DMS79 (cell line): Measurements from ENCODE around the gene SERPINA4.

Experiments used
- DNase-seq: peaks from one replicate; lab custom pipeline; 2025; lab: John Stamatoyannopoulos, UW

Gene SERPINA4

GRCh38 chr14:94560751-94561655 lies at the start of gene SERPINA4:
TSS of gene SERPINA4 (plus strand) at chr14:94561442. CDS start at chr14:94563483, 2,041 bp downstream.
- DNase-seq, result no peak

- DNase-seq, result no peak
Measured at GRCh38 chr14:94514351-94514750, 46.9 kb upstream of the SERPINA4 start.

DNA sequence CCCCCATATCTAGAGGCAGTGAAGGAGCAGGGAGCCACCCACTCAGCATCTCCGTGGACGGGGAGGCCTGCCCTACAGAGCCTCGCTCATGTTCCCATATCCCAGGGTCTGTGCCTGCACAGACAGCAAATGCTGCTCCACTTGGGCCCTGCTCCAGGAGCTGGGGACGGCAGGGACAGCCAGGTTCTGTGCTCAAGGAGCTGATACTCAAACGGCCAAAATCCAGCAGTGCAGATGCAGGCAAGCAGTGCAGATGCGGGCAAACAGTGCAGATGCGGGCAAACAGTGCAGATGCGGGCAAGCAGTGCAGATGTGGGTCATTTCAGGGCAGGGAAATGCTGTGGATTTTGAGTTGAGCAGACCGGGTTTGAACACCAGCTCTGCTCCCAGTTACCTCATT lies 45.8 kb upstream of the SERPINA4 start:
- DNase-seq, result no peak

- no peak for DNase-seq
Measured at GRCh38 chr14:94515856-94516255, 45.4 kb upstream of the SERPINA4 start.

DNA sequence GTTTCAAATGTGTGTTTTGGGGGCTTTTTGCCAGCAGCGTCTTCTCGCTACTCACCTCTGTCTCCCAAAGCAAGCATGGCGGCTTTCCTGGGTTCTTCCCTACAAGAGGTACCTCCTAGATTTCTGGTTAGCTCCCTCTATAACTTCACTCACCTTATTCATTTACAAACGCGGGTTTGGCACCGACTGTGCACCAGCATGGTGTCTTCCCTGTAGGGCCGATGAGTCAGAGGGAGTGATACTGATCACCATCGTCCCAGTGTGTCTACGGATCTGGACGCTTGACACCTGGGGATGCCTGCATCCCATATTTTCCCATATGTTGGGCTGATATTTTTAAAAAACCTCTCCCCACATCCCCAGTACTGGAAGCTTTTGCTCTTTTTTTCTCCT lies 44.0 kb upstream of the SERPINA4 start:
- DNase-seq, result no peak

DNA sequence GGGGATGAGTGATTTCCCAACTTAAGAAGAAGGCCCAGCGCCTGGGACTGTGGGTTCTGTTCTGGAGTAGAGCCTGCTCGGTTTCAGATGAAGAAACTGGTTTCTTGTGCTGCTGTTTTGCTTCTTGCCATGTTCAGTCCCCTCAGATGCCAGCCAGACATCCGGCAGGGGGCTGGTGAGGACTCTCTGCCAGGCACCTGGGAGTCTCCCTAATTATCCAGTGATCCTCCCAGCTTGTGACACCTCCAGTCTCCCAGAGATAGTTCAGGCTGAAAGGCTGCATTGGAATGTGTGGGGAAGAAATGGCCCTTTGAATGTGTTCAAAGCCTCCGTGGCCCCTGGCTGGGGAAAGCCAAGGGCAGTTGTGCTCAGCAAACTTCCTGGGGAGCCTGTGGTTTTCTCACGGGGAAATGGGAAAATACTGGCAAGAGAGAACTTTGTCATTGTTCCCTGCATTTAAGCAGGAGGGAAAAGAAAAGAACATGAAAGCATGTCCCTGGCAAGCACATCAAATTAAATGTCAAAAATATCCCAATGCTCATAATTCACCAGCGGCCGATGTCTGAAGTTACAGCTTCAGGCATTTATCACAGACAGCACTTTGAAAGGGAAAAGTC lies 43.5 kb upstream of the SERPINA4 start:
- DNase-seq, result no peak

GRCh38 chr14:94521375-94522114 lies 39.7 kb upstream of the SERPINA4 start:
- no peak for DNase-seq

DNA sequence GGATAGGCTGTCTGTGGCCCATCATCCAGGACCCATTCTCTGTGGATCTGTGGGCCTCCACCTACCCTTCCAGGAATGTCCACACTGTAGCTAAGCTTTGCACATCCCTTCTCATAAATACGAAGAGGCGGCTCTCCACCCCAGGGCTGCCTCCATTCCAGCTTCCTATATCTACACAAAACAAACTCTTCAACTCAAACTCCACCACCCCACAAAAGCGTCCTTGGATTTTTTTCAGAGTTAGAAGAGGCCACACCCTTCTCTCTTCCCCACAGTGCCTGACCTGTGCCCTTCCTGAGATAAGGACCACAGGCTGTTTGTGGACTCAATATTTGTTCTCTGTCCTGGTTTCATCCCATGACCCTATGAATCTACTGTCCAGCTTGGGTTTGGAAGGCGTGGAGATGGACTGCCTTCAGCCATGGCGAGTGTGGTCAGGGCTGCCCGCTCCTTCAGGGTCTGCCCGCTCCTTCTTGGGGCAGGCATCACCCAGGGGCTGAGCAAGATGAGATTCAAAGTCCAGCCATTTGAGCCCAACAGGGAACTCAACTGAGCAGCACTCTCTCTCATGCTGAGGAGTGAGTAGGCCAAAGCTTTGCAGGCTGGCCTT lies 39.0 kb upstream of the SERPINA4 start:
- no peak for DNase-seq

DNA sequence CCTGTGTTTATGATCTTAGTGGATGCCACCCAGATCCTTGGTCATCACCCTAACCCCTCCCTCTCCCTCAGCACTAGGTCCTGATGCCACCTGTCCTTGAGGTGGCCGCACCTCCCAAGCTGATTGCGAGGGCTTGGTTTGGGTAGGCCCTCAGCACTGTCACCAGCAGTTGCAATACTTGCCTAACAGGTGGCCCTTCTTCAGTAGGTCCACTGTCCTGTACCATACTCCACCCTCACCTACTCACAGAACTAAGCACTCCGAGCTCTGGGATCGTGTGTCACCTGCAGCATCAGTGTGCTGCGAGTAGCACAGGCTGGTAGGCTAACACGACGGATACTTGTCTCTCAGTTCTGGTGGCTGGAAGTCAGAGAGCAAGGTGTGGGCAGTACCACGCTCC lies 38.0 kb upstream of the SERPINA4 start:
- DNase-seq, result no peak

DNA sequence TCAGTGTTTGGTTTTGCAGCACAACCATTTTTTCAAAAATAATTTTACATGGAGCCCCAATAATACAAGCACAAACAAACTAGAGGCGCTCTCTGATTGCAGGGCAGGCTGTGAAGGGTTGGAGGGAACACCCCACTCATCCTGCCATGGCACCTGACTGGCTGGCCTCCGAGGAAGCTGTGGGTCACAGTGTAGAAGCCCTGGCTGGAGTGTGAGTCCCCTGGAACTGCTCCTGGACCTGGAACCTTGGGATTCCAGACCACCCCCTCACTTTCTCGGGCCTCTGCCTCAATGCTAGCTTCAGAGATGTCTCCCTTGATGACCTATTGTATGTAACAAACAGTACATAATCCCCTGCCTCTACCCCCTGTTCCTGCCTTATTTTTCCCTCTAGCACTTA lies 37.1 kb upstream of the SERPINA4 start:
- no peak for DNase-seq

- DNase-seq, result no peak
Measured at GRCh38 chr14:94531187-94531586, 30.1 kb upstream of the SERPINA4 start.

- no peak for DNase-seq
Measured at GRCh38 chr14:94532447-94532846, 28.8 kb upstream of the SERPINA4 start.

DNA sequence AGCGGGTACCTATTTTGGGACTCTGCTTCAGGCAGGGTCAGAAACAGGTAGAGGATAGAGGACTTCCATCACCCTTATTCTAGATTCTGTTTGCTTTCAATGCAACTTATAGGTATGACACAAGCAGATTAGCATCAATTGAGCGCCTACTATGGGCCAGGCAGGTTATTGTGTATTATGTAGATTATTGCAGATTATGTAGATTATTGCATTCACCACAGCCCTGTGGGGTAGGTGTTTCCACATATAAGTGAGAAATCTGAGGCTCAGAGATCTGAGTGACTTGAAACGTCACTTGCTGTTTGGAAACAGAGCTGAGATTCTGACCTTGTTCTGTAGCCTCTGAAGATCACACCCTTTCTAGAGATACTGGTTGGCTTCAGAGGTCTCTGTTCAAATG lies 25.7 kb upstream of the SERPINA4 start:
- no peak for DNase-seq

GRCh38 chr14:94536836-94537235 lies 24.4 kb upstream of the SERPINA4 start:
- DNase-seq, result no peak

GRCh38 chr14:94538070-94538740 lies 23.0 kb upstream of the SERPINA4 start:
- no peak for DNase-seq

GRCh38 chr14:94539181-94539580 lies 22.1 kb upstream of the SERPINA4 start:
- no peak for DNase-seq

- DNase-seq, result no peak
Measured at GRCh38 chr14:94540031-94540794, 21.0 kb upstream of the SERPINA4 start.

GRCh38 chr14:94541234-94541975 lies 19.8 kb upstream of the SERPINA4 start:
- no peak for DNase-seq

GRCh38 chr14:94542111-94542810 lies 19.0 kb upstream of the SERPINA4 start:
- no peak for DNase-seq
